Chondrocyte (in vitro differentiated cells): ENCODE measurements around the gene FXN. TPM values are rescaled to one million over a fixed set of nuclear protein-coding genes. Genes with fewer than 3 reads are reported as not detected.

ENCODE experiments used
- DNase-seq: peaks from one replicate; pipeline ENCODE4 v3.0.0; 2021; ENCODE audit warnings: mixed read lengths, low spot score
- H3K27ac Mint-ChIP-seq: one replicate; pipeline ENCODE4 v1.8.0; 2021; ENCODE audit warnings: mild to moderate bottlenecking, moderate library complexity, mixed read lengths; ENCODE audit not compliant: unreplicated experiment
- H3K27me3 Mint-ChIP-seq: 2 replicates; pipeline ENCODE4 v1.8.0; 2021; ENCODE audit warnings: low read depth, mixed read lengths
- H3K36me3 Mint-ChIP-seq: 2 replicates; pipeline ENCODE4 v1.8.0; 2021; ENCODE audit warnings: low read depth, mixed read lengths
- H3K4me1 Mint-ChIP-seq: 2 replicates; pipeline ENCODE4 v1.8.0; 2021; ENCODE audit warnings: low read depth, mild to moderate bottlenecking, mixed read lengths
- H3K4me3 Mint-ChIP-seq: one replicate; pipeline ENCODE4 v1.8.0; 2021; ENCODE audit warnings: mild to moderate bottlenecking, moderate library complexity, mixed read lengths; ENCODE audit not compliant: unreplicated experiment
- H3K9me3 Mint-ChIP-seq: 2 replicates; pipeline ENCODE4 v1.8.0; 2021; ENCODE audit warnings: low read depth, mixed read lengths
- total RNA-seq: library from RNA; stranded (reverse); gene quantifications from 3 replicates; pipeline ENCODE4 v1.2.1, GENCODE V29; 2021
- TF ChIP-seq, protein P1 (sequence below): fragments of 200-600 bp; sonication (generic); IDR thresholded peaks from 2 replicates; pipeline ENCODE4 v1.5.0; 2021; ENCODE audit warnings: antibody characterized with exemption, mild to moderate bottlenecking, moderate library complexity

The FXN gene
- total RNA-seq, 1 donor from 2014 or later: 9.9 TPM

DNA sequence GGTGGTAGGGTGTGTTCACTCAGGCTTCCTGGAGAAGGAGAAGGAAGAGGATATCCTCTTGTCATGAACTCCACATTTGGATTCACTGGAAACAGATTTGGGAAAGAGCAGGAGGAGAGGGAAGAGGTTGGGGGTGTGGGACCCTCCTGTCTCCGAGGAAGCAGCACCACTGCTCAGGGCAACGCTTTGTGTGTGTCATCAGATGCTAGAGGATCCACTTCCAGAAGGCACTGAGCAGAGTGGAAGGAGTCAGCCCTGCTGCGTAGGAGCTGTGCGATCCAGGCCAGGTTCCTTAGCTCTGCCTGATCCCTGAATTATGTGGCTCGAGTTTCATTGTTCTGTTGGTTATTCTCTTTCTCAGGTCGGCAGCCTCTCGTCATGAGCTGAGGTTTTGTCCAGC, 101.2 kb downstream of the FXN start:
- no peak for DNase-seq
- H3K27ac Mint-ChIP-seq: no peak overlapping the region
- H3K4me3 Mint-ChIP-seq: no peak overlapping the region
- no peaks in the 10 kb centered on the region for H3K27me3 Mint-ChIP-seq
- peaks cover 19% of the 10 kb centered on the region for H3K4me1 Mint-ChIP-seq
- no peaks in the 10 kb centered on the region for H3K9me3 Mint-ChIP-seq
- no peaks in the 10 kb centered on the region for H3K36me3 Mint-ChIP-seq
- TF ChIP-seq, protein P1, sequence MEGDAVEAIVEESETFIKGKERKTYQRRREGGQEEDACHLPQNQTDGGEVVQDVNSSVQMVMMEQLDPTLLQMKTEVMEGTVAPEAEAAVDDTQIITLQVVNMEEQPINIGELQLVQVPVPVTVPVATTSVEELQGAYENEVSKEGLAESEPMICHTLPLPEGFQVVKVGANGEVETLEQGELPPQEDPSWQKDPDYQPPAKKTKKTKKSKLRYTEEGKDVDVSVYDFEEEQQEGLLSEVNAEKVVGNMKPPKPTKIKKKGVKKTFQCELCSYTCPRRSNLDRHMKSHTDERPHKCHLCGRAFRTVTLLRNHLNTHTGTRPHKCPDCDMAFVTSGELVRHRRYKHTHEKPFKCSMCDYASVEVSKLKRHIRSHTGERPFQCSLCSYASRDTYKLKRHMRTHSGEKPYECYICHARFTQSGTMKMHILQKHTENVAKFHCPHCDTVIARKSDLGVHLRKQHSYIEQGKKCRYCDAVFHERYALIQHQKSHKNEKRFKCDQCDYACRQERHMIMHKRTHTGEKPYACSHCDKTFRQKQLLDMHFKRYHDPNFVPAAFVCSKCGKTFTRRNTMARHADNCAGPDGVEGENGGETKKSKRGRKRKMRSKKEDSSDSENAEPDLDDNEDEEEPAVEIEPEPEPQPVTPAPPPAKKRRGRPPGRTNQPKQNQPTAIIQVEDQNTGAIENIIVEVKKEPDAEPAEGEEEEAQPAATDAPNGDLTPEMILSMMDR: no peak

DNA sequence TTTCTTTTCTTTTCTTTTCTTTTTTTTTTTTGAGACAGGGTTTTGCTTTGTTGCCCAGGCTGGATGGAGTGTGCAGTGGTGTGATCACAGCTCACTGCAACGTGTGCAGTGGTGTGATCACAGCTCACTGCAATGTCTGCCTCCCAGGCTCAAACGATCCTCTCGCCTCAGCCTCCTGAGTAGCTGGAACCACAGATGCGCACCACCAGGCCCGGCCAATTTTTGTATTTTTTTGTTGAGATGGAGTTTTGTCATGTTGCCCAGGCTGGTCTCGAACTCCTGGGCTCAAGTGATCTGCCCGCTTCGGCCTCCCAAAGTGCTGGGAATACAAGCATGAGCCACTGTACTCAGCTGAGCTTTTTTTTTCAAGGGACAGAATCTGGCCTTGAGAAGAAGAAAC, 101.8 kb downstream of the FXN start:
- TF ChIP-seq, protein P1: no peak
- peaks cover 19% of the 10 kb centered on the region for H3K4me1 Mint-ChIP-seq
- H3K27me3 Mint-ChIP-seq: no peaks in the 10 kb centered on the region
- no peaks in the 10 kb centered on the region for H3K36me3 Mint-ChIP-seq
- DNase-seq: no peak
- no peak overlapping the region for H3K4me3 Mint-ChIP-seq
- H3K27ac Mint-ChIP-seq: no peak overlapping the region
- H3K9me3 Mint-ChIP-seq: no peaks in the 10 kb centered on the region

DNA sequence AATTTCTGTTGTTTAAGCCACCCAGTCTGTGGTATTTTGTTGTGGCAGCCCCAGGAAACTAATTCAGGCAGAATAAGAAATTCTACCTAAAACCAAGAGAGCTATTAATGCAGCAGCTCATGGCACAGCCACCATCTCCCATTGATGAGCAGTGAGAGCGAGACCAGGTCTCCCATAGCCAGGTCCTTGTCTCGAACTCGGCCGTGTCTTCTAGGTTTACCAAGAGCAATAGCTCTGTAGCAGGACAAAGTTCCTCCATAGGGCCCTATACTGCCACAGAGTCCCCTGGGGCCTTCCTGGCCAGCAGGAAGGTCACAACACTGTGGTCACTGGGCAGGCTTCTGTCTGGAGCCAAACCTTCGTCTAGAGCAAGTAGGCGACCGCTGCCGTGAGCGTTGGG, 104.0 kb downstream of the FXN start:
- no peaks in the 10 kb centered on the region for H3K9me3 Mint-ChIP-seq
- no peak for DNase-seq
- H3K27ac Mint-ChIP-seq: no peak overlapping the region
- no peak overlapping the region for H3K4me3 Mint-ChIP-seq
- no peaks in the 10 kb centered on the region for H3K36me3 Mint-ChIP-seq
- no peaks in the 10 kb centered on the region for H3K27me3 Mint-ChIP-seq
- TF ChIP-seq, protein P1: no peak
- peaks cover 28% of the 10 kb centered on the region for H3K4me1 Mint-ChIP-seq

DNA sequence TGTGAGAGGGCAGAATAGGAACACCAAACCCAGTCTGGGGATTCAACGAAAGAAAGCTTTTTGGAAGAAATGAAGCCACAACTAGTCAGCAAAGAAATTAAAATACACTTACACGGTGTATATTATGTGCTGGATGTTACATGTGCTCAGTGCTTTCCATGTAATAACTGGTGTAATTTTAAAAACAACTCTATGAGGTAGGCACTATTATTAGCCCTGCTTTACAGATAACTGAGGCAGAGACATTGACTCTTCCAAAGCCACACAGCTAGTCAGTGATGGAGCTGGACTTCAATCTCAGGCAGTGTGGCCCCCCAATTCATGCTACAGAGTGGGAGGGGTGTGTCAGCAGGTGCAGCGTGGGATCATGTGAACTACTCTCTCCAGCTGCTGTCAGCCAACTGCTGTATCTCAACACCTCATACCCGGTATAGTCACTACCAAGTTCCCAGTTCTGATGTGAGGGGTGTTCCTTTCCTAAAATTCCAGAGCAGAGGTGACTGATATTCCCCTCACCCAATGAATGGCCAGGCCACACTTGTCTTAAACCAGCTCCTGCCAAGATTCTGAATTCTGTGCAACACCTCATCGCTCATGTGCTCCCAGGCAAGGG, 104.7 kb downstream of the FXN start:
- H3K27me3 Mint-ChIP-seq: no peaks in the 10 kb centered on the region
- TF ChIP-seq, protein P1: no peak
- H3K9me3 Mint-ChIP-seq: no peaks in the 10 kb centered on the region
- no peak for DNase-seq
- H3K4me3 Mint-ChIP-seq: no peak overlapping the region
- peaks cover 29% of the 10 kb centered on the region for H3K4me1 Mint-ChIP-seq
- H3K27ac Mint-ChIP-seq: no peak overlapping the region
- no peaks in the 10 kb centered on the region for H3K36me3 Mint-ChIP-seq

DNA sequence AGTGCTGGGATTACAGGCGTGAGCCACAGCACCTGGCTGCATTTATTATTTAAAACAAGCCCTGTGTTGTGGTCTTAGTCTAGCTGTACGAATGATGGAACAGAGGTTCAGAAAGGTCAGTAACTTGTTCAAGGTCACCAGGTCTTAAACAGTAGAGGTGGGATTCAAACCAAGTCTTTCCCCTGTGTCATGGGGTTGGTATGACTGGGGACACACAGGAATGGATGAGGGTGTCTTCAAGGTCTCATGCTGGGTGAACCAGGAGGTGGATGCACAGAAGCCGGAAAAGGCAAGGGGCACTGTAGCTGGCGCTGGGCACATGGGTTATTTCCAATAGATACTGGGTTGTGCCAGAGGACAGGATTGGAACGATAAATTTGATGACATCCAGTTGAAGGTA, 106.3 kb downstream of the FXN start:
- no peak overlapping the region for H3K4me3 Mint-ChIP-seq
- no peak for DNase-seq
- H3K4me1 Mint-ChIP-seq: peaks cover 27% of the 10 kb centered on the region

More for the DNA sequence above, 106.3 kb downstream of the FXN start:
- no peaks in the 10 kb centered on the region for H3K36me3 Mint-ChIP-seq
- no peaks in the 10 kb centered on the region for H3K9me3 Mint-ChIP-seq
- H3K27me3 Mint-ChIP-seq: no peaks in the 10 kb centered on the region
- TF ChIP-seq, protein P1: no peak
- peak overlapping the region; percentile 56 for H3K27ac Mint-ChIP-seq
